WI38 (cell line): ENCODE data around the gene WDR83.
"Not testable (repeated sequence)": the region's sequence is repeated elsewhere in the genome, so short reads cannot be mapped to it uniquely, and the experiment has no call there.

Source experiments
- H3K4me3 ChIP-seq: 2 replicates; pipeline ENCODE4 v1.5.1; 2011; ENCODE audit warnings: low read depth, mild to moderate bottlenecking, control low read depth, low read length
- TF ChIP-seq, protein P1 (sequence below): IDR thresholded peaks from 2 replicates; pipeline ENCODE4 v1.5.1; 2012; ENCODE audit warnings: low read depth, mild to moderate bottlenecking, control low read depth, low read length

WDR83 gene

DNA sequence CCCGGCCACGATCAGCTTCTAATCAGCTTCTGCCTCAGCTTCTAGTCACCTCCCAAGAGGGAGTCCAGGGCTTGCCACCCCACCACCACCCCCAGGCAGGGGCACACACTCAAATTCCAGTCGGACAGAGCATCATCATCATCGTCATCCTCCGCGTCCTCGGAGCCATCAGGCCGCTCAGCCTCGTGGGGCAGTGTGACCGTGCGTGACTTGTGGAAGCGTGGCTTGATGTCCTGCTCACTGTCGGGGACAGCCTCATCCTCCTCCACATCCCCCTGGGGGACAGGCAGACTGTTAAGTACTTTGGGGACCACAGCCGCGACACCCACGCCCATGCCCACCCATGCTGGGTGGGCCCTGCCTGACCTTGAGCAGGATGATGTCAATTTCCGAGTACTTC is 44.6 kb downstream of the WDR83 start:
- TF ChIP-seq, protein P1, sequence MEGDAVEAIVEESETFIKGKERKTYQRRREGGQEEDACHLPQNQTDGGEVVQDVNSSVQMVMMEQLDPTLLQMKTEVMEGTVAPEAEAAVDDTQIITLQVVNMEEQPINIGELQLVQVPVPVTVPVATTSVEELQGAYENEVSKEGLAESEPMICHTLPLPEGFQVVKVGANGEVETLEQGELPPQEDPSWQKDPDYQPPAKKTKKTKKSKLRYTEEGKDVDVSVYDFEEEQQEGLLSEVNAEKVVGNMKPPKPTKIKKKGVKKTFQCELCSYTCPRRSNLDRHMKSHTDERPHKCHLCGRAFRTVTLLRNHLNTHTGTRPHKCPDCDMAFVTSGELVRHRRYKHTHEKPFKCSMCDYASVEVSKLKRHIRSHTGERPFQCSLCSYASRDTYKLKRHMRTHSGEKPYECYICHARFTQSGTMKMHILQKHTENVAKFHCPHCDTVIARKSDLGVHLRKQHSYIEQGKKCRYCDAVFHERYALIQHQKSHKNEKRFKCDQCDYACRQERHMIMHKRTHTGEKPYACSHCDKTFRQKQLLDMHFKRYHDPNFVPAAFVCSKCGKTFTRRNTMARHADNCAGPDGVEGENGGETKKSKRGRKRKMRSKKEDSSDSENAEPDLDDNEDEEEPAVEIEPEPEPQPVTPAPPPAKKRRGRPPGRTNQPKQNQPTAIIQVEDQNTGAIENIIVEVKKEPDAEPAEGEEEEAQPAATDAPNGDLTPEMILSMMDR = no peak
- H3K4me3 ChIP-seq = no peak overlapping the region

DNA sequence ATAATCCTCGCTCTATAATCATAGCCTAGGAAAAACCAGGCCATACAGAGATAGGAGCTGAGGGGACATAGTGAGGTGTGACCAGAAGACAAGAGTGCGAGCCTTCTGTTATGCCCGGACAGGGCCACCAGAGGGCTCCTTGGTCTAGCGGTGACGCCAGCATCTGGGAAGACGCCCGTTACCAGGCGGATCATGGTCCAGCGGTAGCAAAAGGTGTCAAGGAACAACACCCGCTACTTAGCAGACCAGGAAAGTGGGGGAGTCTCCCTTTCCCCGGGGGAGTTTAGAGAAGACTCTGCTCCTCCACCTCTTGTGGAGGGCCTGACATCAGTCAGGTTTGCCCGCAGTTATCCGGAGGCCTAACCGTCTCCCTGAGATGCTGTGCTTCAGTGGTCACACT is 45.5 kb downstream of the WDR83 start:
- not testable (repeated sequence) for H3K4me3 ChIP-seq

DNA sequence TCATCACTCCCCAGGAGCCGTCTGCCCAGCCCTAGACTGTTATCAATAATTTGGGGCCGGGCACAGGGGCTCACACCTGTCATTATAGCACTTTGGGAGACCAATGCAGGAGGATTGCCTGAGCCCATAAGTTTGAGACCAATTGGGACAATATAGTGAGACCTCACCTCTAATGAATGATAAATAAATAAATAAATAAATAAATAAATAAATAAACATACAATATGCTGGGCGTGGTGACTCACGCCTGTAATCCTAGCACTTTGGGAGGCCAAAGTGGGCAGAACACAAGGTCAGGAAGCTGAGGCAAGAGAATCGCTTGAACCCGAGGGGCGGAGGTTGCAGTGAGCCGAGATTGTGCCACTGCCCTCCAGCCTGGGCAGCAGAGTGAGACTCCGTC is 46.7 kb downstream of the WDR83 start:
- H3K4me3 ChIP-seq = not testable (repeated sequence)

DNA sequence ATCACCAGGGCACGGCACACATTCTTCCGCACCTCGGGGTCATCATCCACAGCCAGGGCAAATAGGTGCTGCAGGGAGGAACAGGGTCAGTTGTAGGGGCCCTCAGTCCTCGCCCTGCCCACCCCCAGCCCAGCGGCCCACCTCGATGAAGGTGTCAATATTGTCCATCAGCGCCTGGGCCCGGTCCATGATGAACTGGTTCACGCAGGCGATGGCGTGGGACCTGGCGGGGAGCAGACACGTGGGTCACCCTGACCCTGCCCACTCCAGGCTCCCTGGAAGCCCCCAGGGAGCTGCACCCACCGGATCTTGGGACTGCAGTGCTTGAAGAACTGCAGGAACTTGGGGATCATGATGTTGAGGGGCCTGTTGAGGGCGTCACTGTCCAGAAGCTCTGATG is 48.5 kb downstream of the WDR83 start:
- TF ChIP-seq, protein P1 = no peak
- H3K4me3 ChIP-seq = no peak overlapping the region

DNA sequence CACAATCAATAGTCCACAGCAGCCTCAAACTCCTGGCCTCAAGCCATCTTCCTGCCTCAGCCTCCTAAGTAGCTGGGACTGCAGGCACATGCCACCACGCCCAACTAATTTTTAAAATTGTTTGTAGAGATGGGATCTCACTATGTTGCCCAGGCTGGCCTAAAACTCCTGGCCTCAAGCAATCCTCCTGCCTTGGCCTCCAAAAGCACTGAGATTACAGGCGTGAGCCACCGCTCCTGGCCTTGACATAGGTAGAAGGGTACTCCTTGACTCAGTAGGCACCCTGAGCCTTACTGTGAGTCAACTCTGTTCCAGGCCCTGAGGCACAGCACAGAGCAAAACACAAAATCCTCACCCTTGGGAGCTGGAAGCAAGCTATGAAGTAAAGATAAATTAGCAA is 49.3 kb downstream of the WDR83 start:
- H3K4me3 ChIP-seq = no peak overlapping the region
- TF ChIP-seq, protein P1 = no peak

DNA sequence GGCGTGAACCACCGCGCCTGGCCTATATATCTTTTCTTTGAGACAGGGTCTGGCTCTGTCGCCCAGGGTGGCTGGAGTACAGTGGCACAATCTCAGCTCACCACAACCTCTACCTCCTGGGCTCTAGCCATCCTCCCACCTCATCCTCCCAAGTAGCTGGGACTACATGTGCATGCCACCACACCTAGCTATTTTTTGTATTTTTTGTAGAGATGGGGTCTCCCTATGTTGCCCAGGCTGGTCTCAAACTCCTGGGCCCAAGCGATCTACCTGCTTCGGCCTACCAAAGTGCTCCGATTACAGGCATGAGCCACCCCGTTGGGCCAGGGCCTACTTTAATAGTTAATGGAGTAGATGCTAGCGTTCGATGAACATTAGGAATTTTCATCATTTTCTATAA is 53.7 kb downstream of the WDR83 start:
- peak overlapping the region; percentile 86 for H3K4me3 ChIP-seq
- TF ChIP-seq, protein P1 = no peak

DNA sequence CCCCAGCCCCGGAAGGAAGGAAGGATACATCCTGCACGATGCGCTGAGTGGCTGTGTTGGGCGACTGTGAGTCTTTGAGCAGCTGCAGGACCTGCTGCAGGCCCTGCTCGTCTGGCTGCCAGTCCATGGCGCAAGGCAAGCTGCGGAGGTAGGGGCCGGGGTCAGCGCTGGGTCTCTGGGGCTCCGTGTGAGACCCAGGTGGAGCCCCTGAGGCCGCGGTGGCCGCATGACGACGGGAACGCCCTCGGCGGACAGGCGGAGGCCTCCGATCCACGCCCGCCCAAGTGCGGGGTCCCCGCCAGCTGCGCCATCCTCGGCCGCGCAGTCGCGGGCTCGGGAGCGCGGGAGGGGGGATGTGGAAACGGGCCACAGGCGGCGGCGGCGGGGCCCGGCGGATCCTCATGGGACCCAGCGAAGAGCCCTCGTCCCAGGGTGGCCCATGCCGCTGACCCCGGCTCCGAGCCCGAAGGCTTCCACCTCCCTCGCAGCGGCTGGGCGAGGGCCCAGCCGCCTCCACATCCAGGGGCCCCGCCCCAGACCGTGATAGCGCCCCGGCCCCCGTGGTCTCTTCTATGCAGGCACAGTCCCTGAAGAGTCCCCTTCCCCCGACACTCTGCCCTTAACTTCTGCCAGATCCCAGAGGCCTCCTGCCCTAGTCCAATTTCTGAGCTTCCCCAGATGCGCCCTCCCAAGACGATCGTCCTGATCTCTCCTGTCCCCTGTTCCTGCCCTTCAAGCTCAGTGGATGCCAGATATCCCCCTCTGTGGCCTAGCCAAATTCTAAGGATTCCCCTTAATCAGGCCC is 54.4 kb downstream of the WDR83 start:
- TF ChIP-seq, protein P1 = no peak
- H3K4me3 ChIP-seq = peak overlapping the region; percentile 86

DNA sequence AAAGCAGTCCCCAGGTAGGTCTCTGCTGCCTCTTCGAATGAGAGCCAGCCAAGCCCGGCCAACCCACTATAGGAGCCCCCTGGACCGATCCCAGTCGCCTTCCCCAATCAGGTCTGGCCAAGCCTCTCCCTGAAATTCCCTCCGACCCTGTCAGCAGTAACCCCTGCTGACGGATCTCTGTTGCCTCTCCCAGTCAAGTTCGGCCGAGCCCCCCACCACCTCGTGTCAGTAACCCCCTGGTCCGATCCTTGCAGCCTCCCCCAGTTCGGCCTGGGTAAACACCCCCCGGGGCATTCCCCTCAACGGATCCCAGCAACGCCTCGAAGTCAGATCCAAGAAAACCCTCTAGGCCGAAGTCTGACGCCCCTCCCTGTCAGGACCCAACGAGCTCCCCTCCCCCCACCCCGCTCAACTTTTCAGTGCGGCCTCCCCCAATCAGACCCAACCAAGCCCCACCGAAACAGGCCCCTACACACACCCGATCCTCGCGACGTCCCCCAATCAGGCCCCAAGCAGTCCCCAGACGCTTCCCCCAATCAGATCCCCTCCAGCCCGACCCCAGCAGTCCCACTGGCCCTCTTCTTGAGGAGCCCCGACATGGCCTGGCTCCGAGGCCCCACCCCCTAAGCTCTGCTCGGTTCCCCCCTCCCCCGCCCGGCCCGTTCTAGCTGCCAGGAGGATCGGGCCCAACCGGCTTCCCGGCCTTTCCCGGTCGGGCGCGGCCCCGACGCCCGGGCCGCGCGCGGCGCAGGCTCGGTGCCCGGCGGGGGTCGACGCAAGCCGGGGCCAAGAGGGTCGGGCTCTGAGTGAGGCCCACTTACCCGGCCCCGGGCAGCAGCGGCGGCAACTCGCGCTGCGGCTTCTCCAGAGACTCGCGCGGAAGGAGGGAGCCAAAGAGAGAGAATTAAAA is 55.3 kb downstream of the WDR83 start:
- TF ChIP-seq, protein P1 = no peak
- H3K4me3 ChIP-seq = peak overlapping the region; percentile 86
